ENCODE measurements around the gene ABHD2.

The ABHD2 gene

DNA sequence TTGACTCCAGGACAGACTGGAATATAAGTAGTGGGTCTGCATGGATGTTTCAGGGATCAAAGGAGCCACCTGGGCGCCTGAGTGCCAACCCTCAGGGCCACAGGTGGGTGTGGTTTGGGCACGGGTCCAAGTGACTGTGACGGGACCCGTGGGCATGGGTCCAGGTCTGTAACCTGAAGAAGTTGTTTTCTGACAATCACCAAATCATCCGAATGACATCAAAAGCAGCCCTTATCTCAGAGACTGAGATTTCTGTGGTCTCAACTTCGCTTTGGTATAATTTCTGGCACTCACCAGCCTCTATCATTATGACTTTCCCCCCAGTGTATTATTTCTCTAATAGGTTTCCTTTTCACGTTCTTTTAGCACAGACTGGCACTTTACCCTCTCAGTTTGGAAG is 108.7 kb downstream of the ABHD2 start:
- Histone ChIP-seq H3K23ac (ENCODE audit: low read length) (no peak overlapping the region), H3K4me3 (ENCODE audit: low read depth, low read length) (no peak overlapping the region), H2AFZ (ENCODE audit: insufficient read depth, low read length, poor library complexity) (no peak overlapping the region), H4K91ac (ENCODE audit: low read depth, low read length) (no peak overlapping the region), H3K36me3 (ENCODE audit: control insufficient read depth in 1 of 2, insufficient read depth in 2 of 2, low read length in 2 of 2) (peaks cover 8 to 10% of the 10 kb centered on the region in 2 experiments), H2BK12ac (ENCODE audit: low read length) (no peak overlapping the region), H3K9me3 (ENCODE audit: insufficient read depth, low read depth, low read length) (no peaks in the 10 kb centered on the region), H3K79me2 (ENCODE audit: control insufficient read depth, insufficient read depth, low read length, poor library complexity) (no peaks in the 10 kb centered on the region), H3K18ac (ENCODE audit: low read length) (no peak overlapping the region), H3K14ac (ENCODE audit: low read length) (no peak overlapping the region), H3K27me3 (ENCODE audit: insufficient read depth, low read length) (no peaks in the 10 kb centered on the region), H3K4me2 (ENCODE audit: low read length) (no peak overlapping the region), H2BK120ac (ENCODE audit: insufficient read depth, low read length, poor library complexity) (no peak overlapping the region), H3K4me1 (ENCODE audit: control insufficient read depth in 1 of 2, insufficient read depth in 2 of 2, low read length in 2 of 2) (peaks cover 0 to 6% of the 10 kb centered on the region in 2 experiments), H2BK5ac (ENCODE audit: low read depth, low read length, poor library complexity) (no peak overlapping the region), H3K9ac (ENCODE audit: low read length) (no peak overlapping the region), H4K8ac (ENCODE audit: low read depth, low read length) (no peak overlapping the region), H3K27ac (ENCODE audit: low read depth, low read length) (no peak overlapping the region), H3K4ac (ENCODE audit: low read depth, low read length) (no peak overlapping the region), H4K12ac (ENCODE audit: low read depth, low read length) (no peak overlapping the region), H3K79me1 (ENCODE audit: low read length) (no peaks in the 10 kb centered on the region), H2AK5ac (ENCODE audit: low read length) (no peak overlapping the region)
- no CpG with 5 or more reads among the region's 7 CpGs for WGBS (ENCODE audit: extremely low coverage, insufficient coverage, insufficient read length)
- no peak for DNase-seq

DNA sequence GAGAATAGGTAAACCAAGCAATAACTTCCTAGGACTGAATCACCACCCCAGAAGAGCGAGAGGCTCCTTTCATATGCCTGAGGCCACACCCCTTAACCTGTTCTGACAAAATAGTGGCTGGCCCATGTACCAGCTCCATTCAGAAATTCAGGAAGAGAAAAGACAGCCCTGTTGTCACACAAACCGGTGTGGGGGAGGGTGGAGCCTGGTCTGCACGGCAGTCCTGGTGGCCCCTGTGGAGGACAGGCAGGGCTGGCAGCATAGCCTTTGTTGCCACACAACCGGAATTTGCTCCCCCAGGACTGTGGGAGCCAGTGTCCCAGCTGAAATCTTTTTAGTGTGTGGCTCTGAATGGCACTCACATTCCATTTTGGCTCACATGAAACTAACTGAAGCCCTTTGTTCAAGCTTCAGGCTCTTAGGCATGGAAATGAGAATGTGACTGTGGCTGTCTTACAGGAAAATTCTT is 109.3 kb downstream of the ABHD2 start:
- Histone ChIP-seq H2BK5ac (ENCODE audit: low read depth, low read length, poor library complexity) (no peak overlapping the region), H3K27me3 (ENCODE audit: insufficient read depth, low read length) (no peaks in the 10 kb centered on the region), H3K9me3 (ENCODE audit: insufficient read depth, low read depth, low read length) (no peaks in the 10 kb centered on the region), H3K79me2 (ENCODE audit: control insufficient read depth, insufficient read depth, low read length, poor library complexity) (no peaks in the 10 kb centered on the region), H2AK5ac (ENCODE audit: low read length) (no peak overlapping the region), H3K4ac (ENCODE audit: low read depth, low read length) (no peak overlapping the region), H2AFZ (ENCODE audit: insufficient read depth, low read length, poor library complexity) (no peak overlapping the region), H3K36me3 (ENCODE audit: control insufficient read depth in 1 of 2, insufficient read depth in 2 of 2, low read length in 2 of 2) (peaks cover 8 to 10% of the 10 kb centered on the region in 2 experiments), H3K4me3 (ENCODE audit: low read depth, low read length) (no peak overlapping the region), H3K4me2 (ENCODE audit: low read length) (peak overlapping the region; percentile 15), H2BK120ac (ENCODE audit: insufficient read depth, low read length, poor library complexity) (no peak overlapping the region), H3K9ac (ENCODE audit: low read length) (no peak overlapping the region), H3K14ac (ENCODE audit: low read length) (no peak overlapping the region), H4K12ac (ENCODE audit: low read depth, low read length) (no peak overlapping the region), H2BK12ac (ENCODE audit: low read length) (no peak overlapping the region), H3K79me1 (ENCODE audit: low read length) (no peaks in the 10 kb centered on the region), H3K18ac (ENCODE audit: low read length) (no peak overlapping the region), H3K4me1 (ENCODE audit: control insufficient read depth in 1 of 2, insufficient read depth in 2 of 2, low read length in 2 of 2) (peaks cover 0 to 6% of the 10 kb centered on the region in 2 experiments), H3K27ac (ENCODE audit: low read depth, low read length) (no peak overlapping the region), H4K91ac (ENCODE audit: low read depth, low read length) (no peak overlapping the region), H3K23ac (ENCODE audit: low read length) (no peak overlapping the region), H4K8ac (ENCODE audit: low read depth, low read length) (no peak overlapping the region)
- no CpG with 5 or more reads among the region's 4 CpGs for WGBS (ENCODE audit: extremely low coverage, insufficient coverage, insufficient read length)
- DNase-seq = no peak

DNA sequence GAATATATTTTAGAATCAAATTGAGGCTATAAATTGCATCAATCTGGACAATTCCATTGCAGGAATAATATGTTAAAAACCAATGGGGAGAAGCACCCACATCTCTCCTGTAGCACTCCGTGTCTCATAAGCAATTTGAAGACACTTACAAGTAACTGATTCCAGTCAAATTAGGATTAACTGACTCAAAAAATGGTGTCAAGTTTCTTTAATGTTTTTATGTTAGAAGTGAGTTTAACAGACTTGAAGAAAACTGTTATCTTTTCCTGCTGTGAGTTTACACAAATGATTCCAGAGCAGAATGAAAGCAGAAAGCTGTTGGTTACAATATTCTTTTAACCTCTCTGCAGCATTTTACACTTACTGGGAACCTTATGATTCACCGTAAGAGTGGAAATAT is 109.9 kb downstream of the ABHD2 start:
- no peak overlapping the region for H2BK12ac ChIP-seq (ENCODE audit: low read length)
- no peak overlapping the region for H4K91ac ChIP-seq (ENCODE audit: low read depth, low read length)
- no peak overlapping the region for H2AFZ ChIP-seq (ENCODE audit: insufficient read depth, low read length, poor library complexity)
- H4K8ac ChIP-seq (ENCODE audit: low read depth, low read length) = no peak overlapping the region
- H3K23ac ChIP-seq (ENCODE audit: low read length) = no peak overlapping the region
- H3K27ac ChIP-seq (ENCODE audit: low read depth, low read length) = no peak overlapping the region
- H3K14ac ChIP-seq (ENCODE audit: low read length) = no peak overlapping the region
- H4K12ac ChIP-seq (ENCODE audit: low read depth, low read length) = no peak overlapping the region
- H3K79me1 ChIP-seq (ENCODE audit: low read length) = no peaks in the 10 kb centered on the region
- H2AK5ac ChIP-seq (ENCODE audit: low read length) = no peak overlapping the region
- H3K27me3 ChIP-seq (ENCODE audit: insufficient read depth, low read length) = no peaks in the 10 kb centered on the region
- H3K9me3 ChIP-seq (ENCODE audit: insufficient read depth, low read depth, low read length) = no peaks in the 10 kb centered on the region
- no peak overlapping the region for H3K4me3 ChIP-seq (ENCODE audit: low read depth, low read length)
- no CpG with 5 or more reads among the region's 2 CpGs for WGBS (ENCODE audit: extremely low coverage, insufficient coverage, insufficient read length)
- no peak overlapping the region for H3K4me2 ChIP-seq (ENCODE audit: low read length)
- no peak overlapping the region for H3K18ac ChIP-seq (ENCODE audit: low read length)
- no peak overlapping the region for H2BK5ac ChIP-seq (ENCODE audit: low read depth, low read length, poor library complexity)
- no peak overlapping the region for H3K4ac ChIP-seq (ENCODE audit: low read depth, low read length)
- no peaks in the 10 kb centered on the region for H3K79me2 ChIP-seq (ENCODE audit: control insufficient read depth, insufficient read depth, low read length, poor library complexity)
- H2BK120ac ChIP-seq (ENCODE audit: insufficient read depth, low read length, poor library complexity) = no peak overlapping the region
- peaks cover 7 to 10% of the 10 kb centered on the region in 2 experiments for H3K36me3 ChIP-seq (ENCODE audit: control insufficient read depth in 1 of 2, insufficient read depth in 2 of 2, low read length in 2 of 2)
- no peak overlapping the region for H3K9ac ChIP-seq (ENCODE audit: low read length)
- peaks cover 0 to 6% of the 10 kb centered on the region in 2 experiments for H3K4me1 ChIP-seq (ENCODE audit: control insufficient read depth in 1 of 2, insufficient read depth in 2 of 2, low read length in 2 of 2)
- DNase-seq = no peak

DNA sequence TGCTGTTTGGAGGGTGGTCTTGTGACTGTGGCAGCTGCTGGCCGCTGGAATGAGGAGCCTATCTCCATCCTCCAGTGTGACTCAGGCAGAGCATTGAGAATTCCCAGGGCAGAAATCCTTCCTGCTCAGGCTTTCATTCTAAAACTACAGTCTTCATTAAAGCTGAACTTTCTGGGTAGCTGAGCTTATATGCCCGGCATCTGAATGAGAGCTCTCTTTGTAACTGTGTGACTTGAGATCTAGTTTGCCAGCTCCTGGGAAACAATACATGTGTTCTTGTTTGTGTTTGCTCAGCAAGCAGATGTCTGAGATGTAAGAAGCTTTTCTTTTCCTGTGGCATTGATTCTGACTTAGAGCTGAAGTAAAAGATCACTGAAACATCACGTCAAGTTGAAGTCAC is 110.7 kb downstream of the ABHD2 start:
- no peak overlapping the region for H3K4ac ChIP-seq (ENCODE audit: low read depth, low read length)
- no peak overlapping the region for H3K23ac ChIP-seq (ENCODE audit: low read length)
- H3K4me1 ChIP-seq (ENCODE audit: control insufficient read depth in 1 of 2, insufficient read depth in 2 of 2, low read length in 2 of 2) = peaks cover 0 to 6% of the 10 kb centered on the region in 2 experiments
- no peaks in the 10 kb centered on the region for H3K9me3 ChIP-seq (ENCODE audit: insufficient read depth, low read depth, low read length)
- no peak overlapping the region for H3K9ac ChIP-seq (ENCODE audit: low read length)
- no peak overlapping the region for H2BK12ac ChIP-seq (ENCODE audit: low read length)
- H2BK120ac ChIP-seq (ENCODE audit: insufficient read depth, low read length, poor library complexity) = no peak overlapping the region
- H4K8ac ChIP-seq (ENCODE audit: low read depth, low read length) = no peak overlapping the region
- no peak overlapping the region for H4K91ac ChIP-seq (ENCODE audit: low read depth, low read length)
- H3K27ac ChIP-seq (ENCODE audit: low read depth, low read length) = no peak overlapping the region
- no peak overlapping the region for H3K4me3 ChIP-seq (ENCODE audit: low read depth, low read length)
- no peaks in the 10 kb centered on the region for H3K79me1 ChIP-seq (ENCODE audit: low read length)
- H3K4me2 ChIP-seq (ENCODE audit: low read length) = no peak overlapping the region
- no peaks in the 10 kb centered on the region for H3K79me2 ChIP-seq (ENCODE audit: control insufficient read depth, insufficient read depth, low read length, poor library complexity)
- no peak overlapping the region for H3K18ac ChIP-seq (ENCODE audit: low read length)
- peaks cover 5 to 8% of the 10 kb centered on the region in 2 experiments for H3K36me3 ChIP-seq (ENCODE audit: control insufficient read depth in 1 of 2, insufficient read depth in 2 of 2, low read length in 2 of 2)
- DNase-seq = no peak
- H2AFZ ChIP-seq (ENCODE audit: insufficient read depth, low read length, poor library complexity) = no peak overlapping the region
- H2AK5ac ChIP-seq (ENCODE audit: low read length) = no peak overlapping the region
- H4K12ac ChIP-seq (ENCODE audit: low read depth, low read length) = no peak overlapping the region
- no peaks in the 10 kb centered on the region for H3K27me3 ChIP-seq (ENCODE audit: insufficient read depth, low read length)
- H3K14ac ChIP-seq (ENCODE audit: low read length) = no peak overlapping the region
- WGBS (ENCODE audit: extremely low coverage, insufficient coverage, insufficient read length) = no CpG with 5 or more reads among the region's 3 CpGs
- H2BK5ac ChIP-seq (ENCODE audit: low read depth, low read length, poor library complexity) = no peak overlapping the region
